Measurements from ENCODE around the gene F11.

The F11 gene

GRCh38 chr4:186330368-186330767 is 64.4 kb downstream of the F11 start:
- Histone ChIP-seq H3K4me2 (no peak overlapping the region), H3K9ac (no peak overlapping the region), H3K27me3 (ENCODE audit: insufficient read depth, low read depth) (no peaks in the 10 kb centered on the region), H3K4me3 (IDR thresholded peaks at IDR 0.05; ENCODE audit: insufficient read depth, low read depth, low read length) (no peak overlapping the region), H2AFZ (ENCODE audit: low read depth) (no peak overlapping the region), H3K4me1 (ENCODE audit: low read depth, poor library complexity, severe bottlenecking) (no peaks in the 10 kb centered on the region), H4K20me1 (ENCODE audit: insufficient read depth) (no peaks in the 10 kb centered on the region), H3K79me2 (ENCODE audit: insufficient read depth, low read depth) (no peaks in the 10 kb centered on the region), H3K36me3 (ENCODE audit: insufficient read depth) (no peaks in the 10 kb centered on the region), H3K27ac (no peak overlapping the region)
- no peak for TF ChIP-seq CTCF (conservative IDR thresholded peaks at IDR 0.05; ENCODE audit: low read depth, low read length)

GRCh38 chr4:186335793-186336192 is 69.8 kb downstream of the F11 start:
- H3K36me3 ChIP-seq (ENCODE audit: insufficient read depth): no peaks in the 10 kb centered on the region
- H3K4me1 ChIP-seq (ENCODE audit: low read depth, poor library complexity, severe bottlenecking): no peaks in the 10 kb centered on the region
- H4K20me1 ChIP-seq (ENCODE audit: insufficient read depth): no peaks in the 10 kb centered on the region
- H3K4me3 ChIP-seq (IDR thresholded peaks at IDR 0.05; ENCODE audit: insufficient read depth, low read depth, low read length): no peak overlapping the region
- H3K4me2 ChIP-seq: no peak overlapping the region
- H2AFZ ChIP-seq (ENCODE audit: low read depth): no peak overlapping the region
- H3K79me2 ChIP-seq (ENCODE audit: insufficient read depth, low read depth): no peaks in the 10 kb centered on the region
- H3K9ac ChIP-seq: no peak overlapping the region
- no peak overlapping the region for H3K27ac ChIP-seq
- TF ChIP-seq CTCF (conservative IDR thresholded peaks at IDR 0.05; ENCODE audit: low read depth, low read length): no peak
- no peaks in the 10 kb centered on the region for H3K27me3 ChIP-seq (ENCODE audit: insufficient read depth, low read depth)
